ENCODE results near the gene FAM167B.

DNA sequence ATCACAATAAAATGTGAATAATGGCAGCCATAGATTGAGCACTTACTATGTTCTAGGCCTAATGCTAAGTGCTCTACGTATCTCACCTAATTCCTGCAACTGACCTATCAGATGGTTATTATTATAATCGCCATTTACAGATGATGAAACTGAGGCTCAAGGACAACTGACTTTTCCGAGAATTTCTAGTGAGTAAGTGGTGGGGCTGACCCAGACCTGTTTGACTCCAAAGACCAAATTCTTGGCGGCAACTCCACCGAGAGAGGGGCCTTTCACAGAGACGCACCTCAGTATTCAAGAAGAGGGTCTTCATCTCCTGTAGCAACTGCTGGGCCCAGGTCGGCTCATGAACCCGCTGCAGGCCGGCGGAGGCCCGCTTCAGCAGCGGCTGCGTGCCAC lies 25.4 kb upstream of the FAM167B start:
- TF ChIP-seq, protein P1, sequence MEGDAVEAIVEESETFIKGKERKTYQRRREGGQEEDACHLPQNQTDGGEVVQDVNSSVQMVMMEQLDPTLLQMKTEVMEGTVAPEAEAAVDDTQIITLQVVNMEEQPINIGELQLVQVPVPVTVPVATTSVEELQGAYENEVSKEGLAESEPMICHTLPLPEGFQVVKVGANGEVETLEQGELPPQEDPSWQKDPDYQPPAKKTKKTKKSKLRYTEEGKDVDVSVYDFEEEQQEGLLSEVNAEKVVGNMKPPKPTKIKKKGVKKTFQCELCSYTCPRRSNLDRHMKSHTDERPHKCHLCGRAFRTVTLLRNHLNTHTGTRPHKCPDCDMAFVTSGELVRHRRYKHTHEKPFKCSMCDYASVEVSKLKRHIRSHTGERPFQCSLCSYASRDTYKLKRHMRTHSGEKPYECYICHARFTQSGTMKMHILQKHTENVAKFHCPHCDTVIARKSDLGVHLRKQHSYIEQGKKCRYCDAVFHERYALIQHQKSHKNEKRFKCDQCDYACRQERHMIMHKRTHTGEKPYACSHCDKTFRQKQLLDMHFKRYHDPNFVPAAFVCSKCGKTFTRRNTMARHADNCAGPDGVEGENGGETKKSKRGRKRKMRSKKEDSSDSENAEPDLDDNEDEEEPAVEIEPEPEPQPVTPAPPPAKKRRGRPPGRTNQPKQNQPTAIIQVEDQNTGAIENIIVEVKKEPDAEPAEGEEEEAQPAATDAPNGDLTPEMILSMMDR (IDR thresholded peaks at IDR 0.05; ENCODE audit: borderline replicate concordance, extremely low read depth, low read length, poor library complexity, severe bottlenecking): no peak
- TF ChIP-seq EZH2 (IDR thresholded peaks at IDR 0.05; ENCODE audit: borderline replicate concordance, low read depth, low read length, severe bottlenecking): no peak

All from DND-41 (cell line).